DMS53 treated with DMSO at 0.1 percent for 48 hours (cell line): ENCODE results near the gene ACSS1.
"Not testable (repeated sequence)": the region's sequence is repeated elsewhere in the genome, so short reads cannot be mapped to it uniquely, and the experiment has no call there.

Experiments
- DNase-seq: peaks from one replicate; lab custom pipeline; 2025; ENCODE audit not compliant: unreplicated experiment; lab: John Stamatoyannopoulos, UW

The ACSS1 gene

DNA sequence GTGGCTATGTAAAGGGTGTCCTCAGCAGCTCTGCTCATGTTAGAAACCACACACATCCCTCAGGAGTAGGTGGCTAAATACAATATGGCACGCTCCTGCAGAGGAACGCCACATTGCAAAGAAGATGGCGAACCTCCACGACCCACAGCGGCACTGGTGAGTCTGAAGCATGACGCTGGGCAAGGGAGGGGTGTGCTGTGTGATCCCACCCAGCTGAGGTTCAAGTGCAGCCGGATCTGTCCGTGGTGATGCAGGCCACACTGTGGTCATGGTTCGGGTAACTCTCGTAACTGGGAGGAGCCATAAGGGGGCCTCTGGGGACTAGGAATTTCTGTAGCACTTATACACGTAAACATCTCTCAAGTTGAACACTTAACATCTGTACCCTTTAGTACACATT is 42.0 kb downstream of the ACSS1 start:
- DNase-seq: no peak

DNA sequence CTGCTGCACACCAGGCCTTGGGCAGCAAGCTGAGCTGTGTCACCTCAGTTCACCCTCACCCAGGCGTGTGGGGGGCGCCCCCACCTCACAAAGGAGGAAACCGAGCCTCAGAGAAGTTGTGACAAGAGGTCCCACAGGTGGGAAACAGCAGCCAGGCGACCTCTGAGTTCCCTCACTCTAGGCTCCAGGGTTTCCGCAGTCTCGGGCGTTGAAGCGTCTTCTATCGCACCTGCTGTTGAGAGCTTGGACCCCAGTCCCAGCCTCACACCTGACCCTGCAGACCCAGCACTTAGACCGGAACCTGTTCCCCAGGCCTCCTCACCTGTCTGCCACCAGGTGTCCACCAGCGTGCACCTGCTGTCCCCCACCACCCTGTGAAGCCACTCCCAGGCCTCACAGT is 43.1 kb downstream of the ACSS1 start:
- no peak for DNase-seq

DNA sequence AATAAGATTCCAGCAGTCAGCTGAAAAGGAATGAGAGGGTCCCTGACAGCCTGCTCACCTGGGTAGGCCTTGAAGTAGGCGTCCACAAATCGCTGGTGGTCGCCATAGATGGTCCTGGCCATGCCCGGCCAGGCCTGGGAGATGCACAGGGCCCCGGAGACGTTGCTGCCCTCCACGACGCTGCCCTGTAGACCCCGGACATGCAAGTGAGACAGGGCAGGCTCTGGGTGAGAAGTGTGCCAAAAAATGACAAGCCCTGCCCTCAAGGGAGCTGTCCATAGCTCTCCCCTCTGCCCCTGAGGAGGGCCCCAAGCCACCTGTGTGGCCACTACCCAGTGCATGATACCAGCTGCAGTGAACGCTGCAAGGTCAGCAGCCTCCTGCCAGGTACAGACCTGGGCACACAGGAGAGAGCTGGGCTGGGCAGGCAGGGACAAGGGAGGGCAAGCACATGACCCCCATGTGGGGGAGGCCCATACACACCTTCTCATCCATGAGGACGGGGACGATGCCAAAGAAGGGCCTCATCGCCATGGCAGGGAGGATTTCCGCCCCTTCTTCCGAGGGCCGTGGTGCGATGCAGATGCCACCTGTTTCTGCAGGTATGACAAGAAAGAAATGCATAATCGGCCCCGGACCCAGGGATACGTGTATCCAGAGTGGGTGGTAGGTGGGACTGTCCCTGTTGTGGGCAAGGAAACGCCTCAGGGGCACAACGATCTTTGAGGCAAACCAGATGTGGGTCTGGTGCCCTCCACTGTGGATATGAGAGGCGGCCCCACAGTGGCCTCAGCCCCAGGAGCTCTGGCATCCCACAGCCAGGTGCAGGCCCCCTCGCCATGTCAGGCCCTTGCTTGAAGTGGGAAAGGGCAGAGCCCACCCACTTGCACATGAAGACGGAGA is 44.2 kb downstream of the ACSS1 start:
- no peak for DNase-seq

DNA sequence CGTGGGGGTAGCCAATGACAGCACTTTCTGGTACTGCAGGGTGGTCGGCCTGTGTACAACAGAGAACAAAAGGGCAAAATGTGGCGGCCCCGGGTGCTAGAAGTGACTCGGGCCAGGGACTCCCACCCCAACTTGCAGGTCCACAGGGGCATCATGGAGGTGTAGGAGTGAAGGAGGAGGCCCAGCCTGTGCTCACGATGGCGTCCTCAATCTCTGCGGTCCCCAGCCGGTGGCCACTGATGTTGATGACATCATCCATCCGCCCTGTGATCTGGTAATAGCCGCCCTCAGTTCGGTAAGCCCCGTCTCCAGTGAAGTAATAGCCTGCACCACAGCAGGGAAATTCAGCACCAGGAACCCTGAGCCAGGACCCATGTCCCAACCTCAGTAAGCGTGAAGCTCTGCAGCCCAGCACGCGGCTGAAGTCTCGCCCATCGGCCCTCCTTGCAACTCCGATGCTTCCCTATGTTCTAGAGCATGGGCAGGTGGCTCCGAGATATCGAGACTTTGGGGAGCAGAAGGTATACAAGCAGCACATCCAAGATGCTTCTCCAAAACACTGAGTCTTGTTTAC is 45.2 kb downstream of the ACSS1 start:
- DNase-seq: no peak

- DNase-seq: no peak
Observed at GRCh38 chr20:25011831-25012241, 46.1 kb downstream of the ACSS1 start.

DNA sequence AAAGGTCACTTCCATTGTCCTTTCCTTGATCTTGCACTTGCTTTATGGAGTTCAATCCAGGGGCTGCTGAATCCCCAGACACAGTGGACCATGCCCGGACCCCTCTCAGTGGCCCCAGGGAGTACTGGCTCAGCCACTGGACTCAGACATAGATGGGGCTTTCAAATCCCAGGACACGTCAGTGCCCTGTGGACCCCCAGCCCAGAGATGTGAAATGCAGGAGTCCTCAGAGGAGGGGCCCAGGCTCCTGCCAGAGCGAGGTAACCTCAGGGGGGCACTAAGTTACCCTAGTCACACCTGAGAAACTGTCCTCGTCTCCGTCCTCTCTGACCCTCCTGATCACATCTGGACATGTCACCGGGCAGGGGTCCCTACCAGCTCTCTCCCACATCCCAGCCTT is 46.7 kb downstream of the ACSS1 start:
- no peak for DNase-seq

GRCh38 chr20:25009218-25010145 is 48.5 kb downstream of the ACSS1 start:
- DNase-seq: no peak

DNA sequence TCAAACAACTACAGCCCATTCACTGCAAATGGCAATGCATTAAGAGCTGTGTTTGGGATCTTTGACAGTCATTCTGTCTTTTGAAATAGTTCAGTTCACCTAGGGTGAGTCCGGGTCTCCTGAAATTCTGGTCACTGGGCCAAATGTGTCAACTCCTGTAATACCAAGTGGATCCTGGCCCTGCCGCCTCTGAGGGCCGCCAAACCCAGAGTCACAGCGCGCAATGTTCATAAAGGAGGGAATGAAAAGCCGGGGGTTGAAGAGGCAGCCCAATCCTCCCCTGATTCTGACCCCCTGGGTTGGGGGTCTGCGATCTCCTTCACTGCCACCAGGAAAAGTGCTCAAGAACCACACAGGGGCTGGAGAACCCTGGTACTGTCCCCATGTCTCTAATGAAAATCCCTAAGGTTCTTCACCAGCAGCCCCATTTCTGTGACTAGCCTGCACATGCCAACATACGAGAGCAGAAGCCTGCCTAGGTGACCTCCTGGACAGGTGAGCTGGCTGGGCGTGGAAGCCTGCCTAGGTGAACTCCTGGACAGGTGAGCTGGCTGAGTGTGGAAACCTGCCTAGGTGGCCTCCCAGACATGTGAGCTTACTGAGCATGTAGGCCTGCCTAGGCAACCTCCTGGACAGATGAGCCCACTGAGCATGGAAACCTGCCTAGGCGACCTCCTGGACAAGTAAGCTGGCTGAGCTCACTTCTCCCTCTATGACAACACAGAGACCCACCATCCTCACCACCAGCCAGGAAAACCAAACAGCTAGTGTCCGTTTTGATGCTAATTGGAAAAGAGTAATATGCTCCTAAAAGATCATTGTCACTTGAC is 49.3 kb downstream of the ACSS1 start:
- no peak for DNase-seq

- no peak for DNase-seq
Observed at GRCh38 chr20:25007491-25008305, 50.2 kb downstream of the ACSS1 start.

- no peak for DNase-seq
Observed at GRCh38 chr20:25006431-25007167, 51.3 kb downstream of the ACSS1 start.

DNA sequence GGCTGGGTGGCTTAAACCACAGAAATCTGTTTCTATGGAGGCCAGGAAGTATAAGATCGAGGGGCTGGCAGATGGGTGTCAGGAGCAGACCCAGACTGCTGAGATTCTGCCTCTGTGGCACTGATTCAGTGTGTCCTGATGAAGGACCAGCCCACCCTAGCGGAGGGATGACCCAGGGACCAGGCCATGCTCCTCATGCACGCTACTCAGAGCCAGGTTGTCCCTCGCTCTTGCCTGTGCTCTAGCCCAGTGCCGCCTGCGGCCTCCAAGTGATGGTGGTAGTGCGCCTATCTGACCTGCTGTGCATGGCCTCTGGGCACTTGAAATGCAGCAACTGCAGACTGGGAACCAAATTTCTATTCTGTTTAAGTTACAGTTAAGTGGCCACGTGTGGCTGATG is 52.3 kb downstream of the ACSS1 start:
- no peak for DNase-seq

DNA sequence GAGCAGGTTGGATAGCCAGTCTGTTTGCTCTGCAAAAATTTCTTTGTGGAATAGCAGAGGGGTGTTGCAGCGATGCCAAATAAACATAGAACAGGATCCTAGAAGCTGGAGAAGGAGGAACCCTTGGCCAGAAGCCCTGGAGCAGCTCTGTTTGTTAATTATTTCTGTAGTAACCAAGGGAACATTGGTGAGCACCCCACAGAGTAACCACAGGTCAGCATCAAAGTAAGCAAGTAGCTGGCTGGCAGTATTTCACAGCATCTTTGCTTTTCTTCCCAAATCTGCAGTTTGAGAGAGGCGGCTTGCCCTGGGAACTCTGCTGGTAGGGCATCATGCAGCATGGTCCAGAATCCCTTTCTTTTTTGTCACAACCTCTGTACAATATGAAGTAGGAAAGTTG is 52.7 kb downstream of the ACSS1 start:
- no peak for DNase-seq

DNA sequence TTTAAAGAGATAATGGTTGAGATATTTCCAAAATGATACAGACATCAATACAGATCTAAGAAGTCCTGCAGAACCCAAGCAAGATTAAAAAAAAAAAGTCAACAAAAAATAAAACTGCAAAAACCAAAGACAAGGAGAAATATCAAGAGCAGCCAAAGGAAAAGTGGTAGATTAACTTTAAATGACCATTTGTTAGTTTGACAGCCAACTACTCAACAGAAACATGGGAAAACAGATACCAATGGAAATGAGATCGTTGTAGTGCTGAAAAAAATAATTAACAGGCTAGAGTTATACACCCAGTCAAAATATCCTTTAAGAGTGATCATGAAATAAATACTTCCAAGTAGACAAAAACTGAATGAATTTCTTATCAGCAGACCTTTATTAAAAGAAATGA is 54.9 kb downstream of the ACSS1 start:
- DNase-seq: no peak

DNA sequence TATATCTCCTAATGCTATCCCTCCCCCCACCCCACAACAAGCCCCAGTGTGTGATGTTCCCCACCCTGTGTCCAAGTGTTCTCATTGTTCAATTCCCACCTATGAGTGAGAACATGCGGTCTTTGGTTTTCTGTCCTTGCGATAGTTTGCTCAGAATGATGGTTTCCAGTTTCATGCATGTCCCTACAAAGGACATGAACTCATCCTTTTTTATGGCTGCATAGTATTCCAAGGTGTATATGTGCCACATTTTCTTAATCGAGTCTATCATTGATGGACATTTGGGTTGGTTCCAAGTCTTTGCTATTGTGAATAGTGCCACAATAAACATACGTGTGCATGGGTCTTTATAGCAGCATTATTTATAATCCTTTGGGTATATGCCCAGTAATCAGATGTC is 56.6 kb downstream of the ACSS1 start:
- DNase-seq: not testable (repeated sequence)

DNA sequence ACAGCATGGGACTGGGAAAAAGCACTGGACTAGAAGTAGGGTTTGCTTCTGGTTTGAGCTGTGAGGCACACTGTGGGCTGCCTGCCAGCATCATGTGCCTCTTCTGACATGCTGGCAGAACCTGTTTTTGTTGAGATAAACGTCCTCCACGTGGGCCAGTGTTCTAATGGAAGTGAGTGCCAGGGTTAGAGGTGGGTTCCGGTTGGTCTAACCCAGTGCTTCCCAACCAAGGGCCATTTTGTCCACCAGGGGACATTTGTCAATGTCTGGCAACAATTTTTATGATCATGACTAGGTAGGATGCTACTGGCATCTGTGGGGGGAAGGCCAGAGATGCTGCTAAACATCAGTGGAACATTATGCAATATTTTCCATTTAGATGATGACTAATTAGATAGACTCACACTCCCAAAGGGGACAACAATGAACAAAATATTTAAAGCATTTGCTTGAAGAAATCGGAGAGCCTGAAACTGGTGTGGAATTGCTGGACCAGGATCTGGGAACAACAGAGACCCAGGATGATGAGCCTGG is 57.6 kb downstream of the ACSS1 start:
- peak; percentile 51 for DNase-seq

GRCh38 chr20:24999568-24999967 is 58.4 kb downstream of the ACSS1 start:
- DNase-seq: no peak

DNA sequence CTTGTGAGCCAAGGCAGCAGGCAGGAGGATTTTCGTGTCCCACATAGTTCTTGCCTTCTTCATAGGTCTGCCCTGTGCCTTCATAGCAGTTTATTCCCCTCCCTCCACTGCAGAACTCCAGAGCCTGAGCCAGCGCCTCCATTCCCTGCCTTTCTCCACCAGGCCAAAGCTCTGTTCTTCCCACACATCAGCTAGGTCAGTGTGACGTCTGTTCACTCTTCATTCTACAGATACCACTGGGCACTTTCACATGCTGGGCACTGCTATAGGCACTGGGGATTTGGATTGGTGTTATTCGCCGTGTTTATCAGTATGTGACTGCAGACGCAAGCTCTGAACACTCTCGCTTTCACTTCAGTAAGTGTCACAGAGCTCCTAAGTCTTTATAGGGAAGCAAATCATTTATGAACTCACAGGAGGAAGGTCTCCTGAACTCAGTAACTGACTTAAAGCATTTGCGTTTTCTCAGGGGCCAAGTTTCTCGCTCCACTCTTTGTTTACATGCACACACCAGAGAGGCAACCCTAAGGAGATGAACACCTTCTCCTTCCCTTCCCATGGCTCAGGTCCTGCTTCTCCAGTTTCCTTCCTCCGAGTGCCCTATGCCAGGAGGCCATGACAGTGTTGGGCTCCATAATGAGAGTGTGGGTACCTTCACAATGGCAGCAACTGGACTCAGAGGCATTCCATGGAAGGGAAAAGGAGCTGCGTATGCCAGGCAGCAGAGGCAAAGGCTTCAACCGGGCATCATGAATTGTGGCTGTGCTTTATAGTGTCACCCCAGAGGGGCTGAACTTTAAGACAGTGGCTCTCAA is 59.1 kb downstream of the ACSS1 start:
- no peak for DNase-seq

GRCh38 chr20:24998121-24998520 is 59.8 kb downstream of the ACSS1 start:
- DNase-seq: no peak
